HepG2 (cell line): ENCODE results near the gene TPI1. TPM values are rescaled to one million over a fixed set of nuclear protein-coding genes. Genes with fewer than 3 reads are reported as not detected.

Experiments used
- CCAR2 ChIP-seq: fragments of 200-400 bp; formaldehyde crosslinking; optimal IDR thresholded peaks from 2 replicates; pipeline ENCODE3; 2018; ENCODE audit warnings: low read depth, mild to moderate bottlenecking, low read length, moderate library complexity
- FOSL1 ChIP-seq: sonication (generic); formaldehyde crosslinking; IDR thresholded peaks from 2 replicates; pipeline ENCODE4 v1.9.0; 2021; ENCODE audit warnings: missing genetic modification reagents, borderline replicate concordance
- FOXK1 ChIP-seq: sonication (generic); formaldehyde crosslinking; IDR thresholded peaks from 2 replicates; pipeline ENCODE4 v1.4.0; 2020; ENCODE audit warnings: low read depth, missing genetic modification reagents, borderline replicate concordance
- GATA4 ChIP-seq: sonication (generic); IDR thresholded peaks from 2 replicates; pipeline ENCODE4 v1.6.1; 2016; ENCODE audit warnings: antibody characterized with exemption, low read depth, borderline replicate concordance
- GMEB2 ChIP-seq: IDR thresholded peaks from 2 replicates; pipeline ENCODE4 v1.6.1; 2016; ENCODE audit warnings: missing biosample characterization, missing genetic modification reagents, low read depth
- GRHL1 ChIP-seq: sonication (generic); formaldehyde crosslinking; conservative IDR thresholded peaks from 2 replicates; pipeline ENCODE4 v1.8.0; 2022; ENCODE audit warnings: missing genetic modification reagents
- LRRFIP1 ChIP-seq: sonication (generic); formaldehyde crosslinking; conservative IDR thresholded peaks from 2 replicates; pipeline ENCODE4 v1.4.0; 2020; ENCODE audit warnings: missing genetic modification reagents
- MLXIP ChIP-seq: sonication (generic); formaldehyde crosslinking; IDR thresholded peaks from 2 replicates; pipeline ENCODE4 v1.9.0; 2021; ENCODE audit warnings: missing genetic modification reagents, borderline replicate concordance
- NFYB ChIP-seq: sonication (generic); formaldehyde crosslinking; IDR thresholded peaks from 2 replicates; pipeline ENCODE4 v1.4.0; 2020; ENCODE audit warnings: missing genetic modification reagents
- PAX8 ChIP-seq: sonication (generic); formaldehyde crosslinking; IDR thresholded peaks from 2 replicates; pipeline ENCODE4 v1.8.0; 2022; ENCODE audit warnings: mild to moderate bottlenecking, missing genetic modification reagents, borderline replicate concordance
- YY1 ChIP-seq: IDR thresholded peaks from 2 replicates; pipeline ENCODE4 v1.6.1; 2011; ENCODE audit warnings: low read length, low read depth, moderate library complexity, mild to moderate bottlenecking; ENCODE audit not compliant: insufficient read depth, insufficient replicate concordance
- ZNF430 ChIP-seq: sonication (generic); formaldehyde crosslinking; IDR thresholded peaks from 2 replicates; pipeline ENCODE4 v1.9.0; 2021; ENCODE audit warnings: mild to moderate bottlenecking, missing genetic modification reagents
- ZNF704 ChIP-seq: sonication (generic); formaldehyde crosslinking; IDR thresholded peaks from 2 replicates; pipeline ENCODE4 v1.8.1; 2023; ENCODE audit warnings: mild to moderate bottlenecking, inconsistent platforms, moderate library complexity, missing genetic modification reagents, borderline replicate concordance
- ZXDC ChIP-seq: sonication (generic); formaldehyde crosslinking; IDR thresholded peaks from 2 replicates; pipeline ENCODE4 v1.5.0; 2020; ENCODE audit warnings: mild to moderate bottlenecking, missing genetic modification reagents
- polyA plus RNA-seq, 8 experiments: library from polyadenylated mRNA; depleted of rRNA in 3 of 8; stranded (reverse) in 7 of 8; unstranded in 1 of 8; fragments of >200 nt; fragmentation: Illumina TruSeq in 4 of 8; extraction: Trizol in 4 of 8; gene quantifications; 2 replicates each; pipeline versions ENCODE4 v1.2.1 to v1.2.3, GENCODE V29; 2011 to 2016; ENCODE audit warnings: low read depth in 4 of 8, missing spikeins in 1 of 8, mixed read lengths in 1 of 8; ENCODE audit not compliant: insufficient read depth in 1 of 8
- total RNA-seq, 5 experiments: library from RNA; depleted of rRNA; stranded (reverse); fragments of >200 nt; fragmentation: Illumina TruSeq; extraction: Trizol; gene quantifications; 2 replicates each; pipeline ENCODE4 v1.2.3, GENCODE V29; 2016; ENCODE audit warnings: low read depth in 1 of 5

Gene TPI1
- total and polyA plus RNA-seq, 2 of the 13 experiments (the other 11 are each of a cell fraction or from before 2014, with no cell fraction given), result 945 to 2,535 TPM

- no peak; the same call in 1 of the 2 replicates for TF ChIP-seq LRRFIP1 (CRISPR knock-in tag)
- TF ChIP-seq PAX8 (CRISPR knock-in tag), result no peak
- TF ChIP-seq NFYB (CRISPR knock-in tag), result 0 out of 2 replicates have a peak, but pooled peaks have one; percentile 29
- TF ChIP-seq ZNF704 (CRISPR knock-in tag), result 0 out of 2 replicates have a peak, but pooled peaks have one; percentile 56
- peak; percentile 84 for TF ChIP-seq YY1
- no peak for TF ChIP-seq GRHL1 (CRISPR knock-in tag)
- no peak for TF ChIP-seq CCAR2
- TF ChIP-seq GMEB2 (CRISPR knock-in tag), result no peak
- TF ChIP-seq ZXDC (CRISPR knock-in tag), result no peak
- TF ChIP-seq GATA4, result peak; percentile 80; the same call in 1 of the 2 replicates
- peak; percentile 93; the same call in 1 of the 2 replicates for TF ChIP-seq ZNF430 (CRISPR knock-in tag)
- no peak for TF ChIP-seq MLXIP (CRISPR knock-in tag)
- no peak for TF ChIP-seq FOSL1 (CRISPR knock-in tag)
- TF ChIP-seq FOXK1 (CRISPR knock-in tag), result peak; percentile 25; the same call in 1 of the 2 replicates
These were observed at the start of gene TPI1 (continued) for GRCh38 chr12:6867413-6868210.
